ENCODE data around the gene C1orf146.
A peak's percentile ranks its signal among the peaks of the same experiment; 100 is the strongest.
"Not testable (repeated sequence)": the region's sequence is repeated elsewhere in the genome, so short reads cannot be mapped to it uniquely, and the experiment has no call there.

Gene C1orf146

GRCh38 chr1:92217721-92218120, at the start of gene C1orf146:
TSS of gene C1orf146 (plus strand) at chr1:92217915. CDS start at chr1:92231421, 13,506 bp downstream.
- no peak for DNase-seq

- DNase-seq, result no peak
Observed at GRCh38 chr1:92168657-92169056, 49.1 kb upstream of the C1orf146 start.

GRCh38 chr1:92169214-92170005, 48.3 kb upstream of the C1orf146 start:
- no peak for DNase-seq

GRCh38 chr1:92184632-92185031, 33.1 kb upstream of the C1orf146 start:
- no peak for DNase-seq

- no peak for DNase-seq
Observed at GRCh38 chr1:92186081-92186480, 31.6 kb upstream of the C1orf146 start.

- DNase-seq, result no peak
Observed at GRCh38 chr1:92188436-92189255, 29.1 kb upstream of the C1orf146 start.

- no peak for DNase-seq
Observed at GRCh38 chr1:92191726-92192125, 26.0 kb upstream of the C1orf146 start.

- no peak for DNase-seq
Observed at GRCh38 chr1:92192246-92192645, 25.5 kb upstream of the C1orf146 start.

GRCh38 chr1:92194511-92194910, 23.2 kb upstream of the C1orf146 start:
- peak; percentile 15 to 27 for DNase-seq

- peak; percentile 11 to 33 for DNase-seq
Observed at GRCh38 chr1:92201973-92202372, 15.7 kb upstream of the C1orf146 start.

- no peak for DNase-seq
Observed at GRCh38 chr1:92203105-92203504, 14.6 kb upstream of the C1orf146 start.

GRCh38 chr1:92210701-92211100, 7.0 kb upstream of the C1orf146 start:
- no peak for DNase-seq

- no peak for DNase-seq
Observed at GRCh38 chr1:92211166-92211565, 6.5 kb upstream of the C1orf146 start.

- no peak for DNase-seq
Observed at GRCh38 chr1:92218559-92218958, 844 bp downstream of the C1orf146 start.

- DNase-seq, result no peak
Observed at GRCh38 chr1:92219028-92219427, 1.3 kb downstream of the C1orf146 start.

GRCh38 chr1:92228401-92228800, 10.7 kb downstream of the C1orf146 start:
- DNase-seq, result no peak

- DNase-seq, result no peak
Observed at GRCh38 chr1:92230736-92231135, 13.0 kb downstream of the C1orf146 start.

GRCh38 chr1:92240034-92240433, 22.3 kb downstream of the C1orf146 start:
- DNase-seq, result no peak

GRCh38 chr1:92244376-92244775, 26.7 kb downstream of the C1orf146 start:
- no peak for DNase-seq

- not testable (repeated sequence) for DNase-seq
Observed at GRCh38 chr1:92254714-92255113, 37.0 kb downstream of the C1orf146 start.

GRCh38 chr1:92259350-92259749, 41.6 kb downstream of the C1orf146 start:
- DNase-seq, result no peak

- DNase-seq, result no peak
Observed at GRCh38 chr1:92262516-92262915, 44.8 kb downstream of the C1orf146 start.

- DNase-seq, result no peak
Observed at GRCh38 chr1:92273039-92273438, 55.3 kb downstream of the C1orf146 start.

- no peak for DNase-seq
Observed at GRCh38 chr1:92274939-92275338, 57.2 kb downstream of the C1orf146 start.
